GM19023 (cell line): ENCODE results near the gene OLR1.

Experiments used
- ATAC-seq: cut with Tn5 transposase; IDR thresholded peaks from one replicate; pipeline ENCODE4 v1.9.1; 2021; ENCODE audit warnings: mild to moderate bottlenecking, moderate library complexity; ENCODE audit not compliant: unreplicated experiment

Gene OLR1

GRCh38 chr12:10154145-10154496, 17.8 kb downstream of the OLR1 start:
- no peak for ATAC-seq

- peak; percentile 54 for ATAC-seq
Observed at GRCh38 chr12:10153271-10154144, 18.4 kb downstream of the OLR1 start.

- no peak for ATAC-seq
Observed at GRCh38 chr12:10151621-10152020, 20.3 kb downstream of the OLR1 start.

- ATAC-seq, result peak; percentile 67
Observed at GRCh38 chr12:10147714-10148403, 24.1 kb downstream of the OLR1 start.

GRCh38 chr12:10142976-10143589, 28.8 kb downstream of the OLR1 start:
- ATAC-seq, result no peak

- ATAC-seq, result no peak
Observed at GRCh38 chr12:10140001-10140400, 31.9 kb downstream of the OLR1 start.

GRCh38 chr12:10136637-10137205, 35.2 kb downstream of the OLR1 start:
- no peak for ATAC-seq

GRCh38 chr12:10135126-10135525, 36.8 kb downstream of the OLR1 start:
- no peak for ATAC-seq

GRCh38 chr12:10132850-10133370, 39.0 kb downstream of the OLR1 start:
- ATAC-seq, result no peak

- no peak for ATAC-seq
Observed at GRCh38 chr12:10131111-10131690, 40.7 kb downstream of the OLR1 start.

- no peak for ATAC-seq
Observed at GRCh38 chr12:10130042-10130441, 41.9 kb downstream of the OLR1 start, which contains the start of gene CLEC7A. TSS of gene CLEC7A (minus strand) at chr12:10130199. CDS start at chr12:10130082, 117 bp downstream.

- no peak for ATAC-seq
Observed at GRCh38 chr12:10128687-10129086, 43.2 kb downstream of the OLR1 start.

- ATAC-seq, result no peak
Observed at GRCh38 chr12:10126413-10126812, 45.5 kb downstream of the OLR1 start.

GRCh38 chr12:10122689-10123088, 49.2 kb downstream of the OLR1 start:
- ATAC-seq, result no peak

GRCh38 chr12:10121278-10121677, 50.7 kb downstream of the OLR1 start:
- ATAC-seq, result no peak

GRCh38 chr12:10119066-10119465, 52.9 kb downstream of the OLR1 start:
- no peak for ATAC-seq

GRCh38 chr12:10115890-10116289, 56.0 kb downstream of the OLR1 start:
- ATAC-seq, result no peak

GRCh38 chr12:10115311-10115710, 56.6 kb downstream of the OLR1 start:
- ATAC-seq, result no peak

GRCh38 chr12:10113920-10114319, 58.0 kb downstream of the OLR1 start:
- ATAC-seq, result no peak

- ATAC-seq, result no peak
Observed at GRCh38 chr12:10113075-10113474, 58.9 kb downstream of the OLR1 start.

GRCh38 chr12:10111451-10111850, 60.5 kb downstream of the OLR1 start:
- ATAC-seq, result no peak
